B cell (primary cell): ENCODE data around the gene PLCB3. TPM values are rescaled to one million over a fixed set of nuclear protein-coding genes. Genes with fewer than 3 reads are reported as not detected.

Source experiments
- ATAC-seq: fragments of 200-7000 bp; cut with Tn5 transposase; one replicate; pipeline ENCODE4 v1.10.0; 2021; ENCODE audit warnings: low read depth, mild to moderate bottlenecking, moderate number of reproducible peaks, moderate library complexity
- CTCF ChIA-PET: fragments of 350-600 bp; sonication (Branson Sonifier 250); formaldehyde crosslinking; loops from one replicate; lab custom pipeline; 2021; ENCODE audit warnings: antibody characterized with exemption, inconsistent platforms; lab: Charles Lee
- POLR2A ChIA-PET: fragments of 350-600 bp; sonication (Branson Sonifier 250); formaldehyde crosslinking; loops from one replicate; lab custom pipeline; 2021; ENCODE audit warnings: antibody characterized with exemption; lab: Charles Lee
- DNase-seq: peaks from one replicate; pipeline ENCODE4 v3.0.0; 2013
- H2AFZ ChIP-seq: 2 replicates; pipeline ENCODE4 v1.6.1; 2012; ENCODE audit warnings: mild to moderate bottlenecking, low read depth, low read length; ENCODE audit not compliant: insufficient read depth, poor library complexity, severe bottlenecking
- H3K27ac ChIP-seq, 2 donors: 1 replicate in 1 of 2; 2 replicates in 1 of 2; pipeline ENCODE4 v1.5.1; 2012 to 2013; ENCODE audit warnings: low read length in 2 of 2, mild to moderate bottlenecking in 2 of 2, moderate library complexity in 1 of 2
- H3K27me3 ChIP-seq, 4 experiments: fragments of 200-600 bp in 1 of 4; sonication (generic) in 1 of 4; replicated peaks in 1 of 4; 1 replicate in 2 of 4; 2 replicates in 2 of 4; pipeline versions ENCODE4 v1.6.1 to v1.7.0; 2013 to 2016; ENCODE audit warnings: low read length in 3 of 4, mild to moderate bottlenecking in 2 of 4, mixed read lengths in 1 of 4, moderate library complexity in 1 of 4; ENCODE audit not compliant: insufficient read depth in 4 of 4, control insufficient read depth in 3 of 4; ENCODE audit errors: control extremely low read depth in 1 of 4
- H3K36me3 ChIP-seq, 2 experiments: replicated peaks in 1 of 2; 1 replicate in 1 of 2; 2 replicates in 1 of 2; pipeline versions ENCODE4 v1.6.1 to v1.7.1; 2013; ENCODE audit warnings: low read length in 1 of 2; ENCODE audit not compliant: insufficient read depth in 2 of 2, control insufficient read depth in 1 of 2; ENCODE audit errors: control extremely low read depth in 1 of 2, extremely low read depth in 1 of 2
- H3K4me1 ChIP-seq, 2 donors: fragments of 200-600 bp in 1 of 2; sonication (generic) in 1 of 2; 1 replicate in 1 of 2; 2 replicates in 1 of 2; pipeline versions ENCODE4 v1.5.1 to v1.6.1; 2013 to 2017; ENCODE audit warnings: low read length in 2 of 2; ENCODE audit not compliant: control insufficient read depth in 2 of 2, insufficient read depth in 2 of 2
- H3K4me2 ChIP-seq: replicated peaks from 2 replicates; pipeline ENCODE3; 2012; ENCODE audit warnings: mild to moderate bottlenecking, low read depth, low read length; ENCODE audit not compliant: poor library complexity, severe bottlenecking
- H3K4me3 ChIP-seq, 5 experiments: fragments of 200-600 bp in 1 of 5; sonication (generic) in 1 of 5; 1 replicate in 3 of 5; 2 replicates in 2 of 5; pipeline versions ENCODE4 v1.5.1 to v1.7.0; 2011 to 2016; ENCODE audit warnings: low read length in 4 of 5, mild to moderate bottlenecking in 4 of 5, low read depth in 2 of 5, control low read depth in 1 of 5, moderate library complexity in 1 of 5; ENCODE audit not compliant: insufficient read depth in 1 of 5; ENCODE audit errors: control extremely low read depth in 1 of 5, extremely low read depth in 1 of 5
- H3K79me2 ChIP-seq: fragments of 200-600 bp; sonication (generic); one replicate; pipeline ENCODE4 v1.6.0; 2016; ENCODE audit warnings: low read length; ENCODE audit not compliant: control insufficient read depth, insufficient read depth
- H3K9ac ChIP-seq: fragments of 200-600 bp; sonication (generic); 2 replicates; pipeline ENCODE4 v1.6.1; 2017; ENCODE audit warnings: mild to moderate bottlenecking, low read length, moderate library complexity
- H3K9me3 ChIP-seq, 3 donors: one replicate each; pipeline versions ENCODE4 v1.6.1 to v1.7.1; 2013; ENCODE audit warnings: low read length in 2 of 3; ENCODE audit not compliant: control insufficient read depth in 2 of 3, insufficient read depth in 1 of 3; ENCODE audit errors: control extremely low read depth in 1 of 3
- H4K20me1 ChIP-seq: 2 replicates; pipeline ENCODE4 v1.6.0; 2012; ENCODE audit warnings: mild to moderate bottlenecking, low read length; ENCODE audit not compliant: insufficient read depth, control insufficient read depth, poor library complexity, severe bottlenecking
- H3K27ac Mint-ChIP-seq: one replicate; pipeline ENCODE4 v1.8.0; 2021; ENCODE audit warnings: mixed read lengths
- H3K27me3 Mint-ChIP-seq: one replicate; pipeline ENCODE4 v1.8.0; 2021; ENCODE audit warnings: mixed read lengths
- H3K4me1 Mint-ChIP-seq: one replicate; pipeline ENCODE4 v1.8.0; 2021; ENCODE audit warnings: mixed read lengths
- H3K4me3 Mint-ChIP-seq: one replicate; pipeline ENCODE4 v1.8.0; 2021; ENCODE audit warnings: mixed read lengths
- H3K9me3 Mint-ChIP-seq: one replicate; pipeline ENCODE4 v1.8.0; 2022; ENCODE audit warnings: mixed read lengths; ENCODE audit not compliant: insufficient read depth
- CTCF ChIP-seq: fragments of 200-600 bp; IDR thresholded peaks from one replicate; pipeline ENCODE4 v1.8.0; 2022; ENCODE audit warnings: antibody characterized with exemption, mild to moderate bottlenecking
- EZH2 ChIP-seq: IDR thresholded peaks from 2 replicates; pipeline ENCODE4 v1.6.1; 2012; ENCODE audit warnings: borderline replicate concordance, low read depth, mild to moderate bottlenecking, moderate library complexity, low read length; ENCODE audit not compliant: insufficient read depth, poor library complexity, severe bottlenecking
- WGBS: methylation state at CpG from one replicate; pipeline ENCODE4 v1.1.5; 2013; ENCODE audit warnings: missing lambda C conversion rate; ENCODE audit not compliant: insufficient coverage; 5-methylcytosine and 5-hydroxymethylcytosine counted together
- intact Hi-C: fragments of 100-400 bp; cut with micrococcal nuclease; formaldehyde crosslinking; loops from one replicate; pipeline ENCODE4 v1.10.0; 2022
- polyA plus RNA-seq: library from polyadenylated mRNA; depleted of rRNA; stranded (reverse); fragments of >200 nt; gene quantifications from 2 replicates; pipeline ENCODE4 v1.2.3, GENCODE V29; 2012
- total RNA-seq, 2 donors: library from RNA; stranded (reverse); fragments of 120-200 nt in 1 of 2; gene quantifications; 1 replicate in 1 of 2; 2 replicates in 1 of 2; pipeline versions ENCODE4 v1.2.3 to v1.2.4, GENCODE V29; 2013 to 2022

PLCB3 gene
- total and polyA plus RNA-seq, 2 donors (not counting 1 experiment from before 2014, with no cell fraction given) = 3.0 to 8.1 TPM

- Histone ChIP-seq H3K27me3 (no peaks in the 10 kb centered on the region), H3K9me3 (no peaks in the 10 kb centered on the region), H3K4me1 (peaks cover 31 to 63% of the 10 kb centered on the region in 2 donors), H3K9ac (peak within 1 kb of the TSS; percentile 81), H3K36me3 (peaks cover 0 to 38% of the 10 kb centered on the region in 2 experiments), H3K4me2 (peak within 1 kb of the TSS; percentile 99), H4K20me1 (peaks cover 13% of the 10 kb centered on the region), H2AFZ (peak within 1 kb of the TSS; percentile 74), H3K79me2 (peaks cover 17% of the 10 kb centered on the region), H3K27ac (peak within 1 kb of the TSS; percentile 98), H3K4me3 (peak within 1 kb of the TSS in 4 of 5 experiments; percentile 76 to 91 (median 83))
- POLR2A ChIA-PET = interaction anchor here (0.6 to 1.4 kb wide), 18 partner anchors 9 to 627 kb away, joined by 3 to 11 read pairs (median 4); partner anchors contain the start of genes DNAJC4, ESRRA, GPR137 and NUDT22
- ATAC-seq = peak; percentile 58
- CTCF ChIA-PET = interaction anchor here (1.0 to 1.5 kb wide), 7 partner anchors 10 to 77 kb away, joined by 3 to 16 read pairs (median 7); partner anchors contain the start of genes ESRRA, FERMT3, NUDT22 and PRDX5
- TF ChIP-seq CTCF (no peak), EZH2 (no peak)
- intact Hi-C loops = loop anchor here (1.0 to 2.0 kb wide), 7 partner anchors 10 to 65 kb away; partner anchors contain the start of genes BAD, DNAJC4, ESRRA and FERMT3
- 2% methylated on average over 58 of the region's 58 CpGs for WGBS
- Mint-ChIP-seq H3K4me3 (peak within 1 kb of the TSS; percentile 91), H3K9me3 (no peaks in the 10 kb centered on the region), H3K27ac (peak within 1 kb of the TSS; percentile 97), H3K27me3 (no peaks in the 10 kb centered on the region), H3K4me1 (peaks cover 62% of the 10 kb centered on the region)
- DNase-seq = peak; percentile 99
Measured at GRCh38 chr11:64240435-64241240, 10.7 kb upstream of the PLCB3 start, which contains the start of gene FKBP2. TSS of gene FKBP2 (plus strand) at chr11:64241095. CDS start at chr11:64242388, 1,293 bp downstream.
